ENCODE results near the gene NCAN. TPM values are rescaled to one million over a fixed set of nuclear protein-coding genes. Genes with fewer than 3 reads are reported as not detected.

The NCAN gene
- total RNA-seq (under 1 TPM in 3 of 6 donors, not detected in 3; 0.04 to 0.13 (median 0.06) TPM), polyA plus RNA-seq (under 1 TPM; 0.04 to 0.12 TPM)

- 6 to 7% methylated on average over 47 to 54 of the region's 54 CpGs for WGBS, 2 donors
- Histone ChIP-seq H3K4me3 (no peak within 1 kb of the TSS), H3K27ac (no peak within 1 kb of the TSS), H3K27me3 (peaks cover 0 to 21% (median 2%) of the 10 kb centered on the region in 4 donors), H3K9me3 (no peaks in the 10 kb centered on the region), H3K36me3 (no peaks in the 10 kb centered on the region), H3K4me1 (no peaks in the 10 kb centered on the region)
- ATAC-seq, result no peak
- no peak for DNase-seq
- FAIRE-seq, result no peak
- no peak for TF ChIP-seq CTCF (IDR thresholded peaks at IDR 0.05)
- intact Hi-C loops (cut with DNase I), result no loop called here
Observed at GRCh38 chr19:19211499-19212420, at the start of gene NCAN. NCAN (plus strand) TSS chr19:19211958; CDS start chr19:19216954, 4,996 bp downstream.

GRCh38 chr19:19162495-19162894 lies 49.3 kb upstream of the NCAN start:
- TF ChIP-seq CTCF (IDR thresholded peaks at IDR 0.05), result no peak
- no peak for ATAC-seq
- intact Hi-C loops (cut with DNase I), result no loop called here
- DNase-seq, result no peak
- no peaks in the 10 kb centered on the region for H3K9me3 ChIP-seq
- H3K27ac ChIP-seq, result no peak overlapping the region
- no peaks in the 10 kb centered on the region for H3K27me3 ChIP-seq
- H3K4me1 ChIP-seq, result no peaks in the 10 kb centered on the region
- WGBS, 2 donors, result 87 to 91% methylated on average over 7 of the region's 7 CpGs
- H3K36me3 ChIP-seq, result no peaks in the 10 kb centered on the region
- FAIRE-seq, result no peak
- H3K4me3 ChIP-seq, result no peak overlapping the region

- H3K9me3 ChIP-seq, result no peaks in the 10 kb centered on the region
- FAIRE-seq (no peak), ATAC-seq (no peak), DNase-seq (no peak)
- H3K27me3 ChIP-seq, result no peaks in the 10 kb centered on the region
- whole genome bisulfite sequencing, 2 donors, result 98 to 100% methylated on average over 1 of the region's 1 CpG
- intact Hi-C loops (cut with DNase I), result no loop called here
- H3K4me3 ChIP-seq, result no peak overlapping the region
- no peak for TF ChIP-seq CTCF (IDR thresholded peaks at IDR 0.05)
- no peaks in the 10 kb centered on the region for H3K4me1 ChIP-seq
- no peak overlapping the region for H3K27ac ChIP-seq
- H3K36me3 ChIP-seq, result no peaks in the 10 kb centered on the region
Observed at GRCh38 chr19:19165396-19165795, 46.4 kb upstream of the NCAN start.

- no peak for DNase-seq
- intact Hi-C loops (cut with DNase I), result no loop called here
- Histone ChIP-seq H3K27ac (no peak overlapping the region), H3K36me3 (no peaks in the 10 kb centered on the region), H3K4me1 (no peaks in the 10 kb centered on the region), H3K27me3 (no peaks in the 10 kb centered on the region), H3K4me3 (no peak overlapping the region), H3K9me3 (no peaks in the 10 kb centered on the region)
- WGBS, 2 donors, result 77 to 80% methylated on average over 3 of the region's 3 CpGs
- no peak for ATAC-seq
- no peak for TF ChIP-seq CTCF (IDR thresholded peaks at IDR 0.05)
- no peak for FAIRE-seq
Observed at GRCh38 chr19:19167612-19168011, 44.1 kb upstream of the NCAN start.

Measured in pancreas (tissue), 10 donors.